HG03378 (cell line): ENCODE measurements around the gene TMF1.

Experiments
- ATAC-seq: cut with Tn5 transposase; IDR thresholded peaks from one replicate; pipeline ENCODE4 v1.9.1; 2021; ENCODE audit warnings: mild to moderate bottlenecking, moderate library complexity; ENCODE audit not compliant: unreplicated experiment

Gene TMF1

GRCh38 chr3:69016102-69016501, 36.0 kb downstream of the TMF1 start:
- ATAC-seq, result no peak

- ATAC-seq, result no peak
Measured at GRCh38 chr3:69014022-69014580, 38.0 kb downstream of the TMF1 start.

GRCh38 chr3:69013253-69014021, 38.7 kb downstream of the TMF1 start, which contains the start of gene EOGT:
Gene EOGT, minus strand, starts transcription at chr3:69013684. Its CDS starts 3,838 bp downstream, at chr3:69009846.
- peak; percentile 77 for ATAC-seq

- ATAC-seq, result peak; percentile 37
Measured at GRCh38 chr3:69012800-69013252, 39.3 kb downstream of the TMF1 start.

- no peak for ATAC-seq
Measured at GRCh38 chr3:69012100-69012799, 39.9 kb downstream of the TMF1 start.

GRCh38 chr3:69011096-69011730, 40.9 kb downstream of the TMF1 start:
- no peak for ATAC-seq

- ATAC-seq, result no peak
Measured at GRCh38 chr3:69009559-69010410, 42.3 kb downstream of the TMF1 start.

- no peak for ATAC-seq
Measured at GRCh38 chr3:69008980-69009379, 43.2 kb downstream of the TMF1 start.

GRCh38 chr3:69005791-69006482, 46.2 kb downstream of the TMF1 start:
- ATAC-seq, result no peak

GRCh38 chr3:69005071-69005790, 46.9 kb downstream of the TMF1 start:
- no peak for ATAC-seq

GRCh38 chr3:69004138-69004537, 48.0 kb downstream of the TMF1 start:
- ATAC-seq, result no peak

GRCh38 chr3:68999605-69000004, 52.5 kb downstream of the TMF1 start:
- no peak for ATAC-seq

- no peak for ATAC-seq
Measured at GRCh38 chr3:68999158-68999557, 53.0 kb downstream of the TMF1 start.

- ATAC-seq, result no peak
Measured at GRCh38 chr3:68997887-68998286, 54.2 kb downstream of the TMF1 start.

- no peak for ATAC-seq
Measured at GRCh38 chr3:68996356-68996995, 55.7 kb downstream of the TMF1 start.

GRCh38 chr3:68988740-68989139, 63.4 kb downstream of the TMF1 start:
- no peak for ATAC-seq

- no peak for ATAC-seq
Measured at GRCh38 chr3:68987322-68987721, 64.8 kb downstream of the TMF1 start.

GRCh38 chr3:68986496-68987208, 65.5 kb downstream of the TMF1 start:
- ATAC-seq, result no peak
